CD14-positive monocyte (primary cell): Measurements from ENCODE around the gene TMEM132A. TPM values are rescaled to one million over a fixed set of nuclear protein-coding genes. Genes with fewer than 3 reads are reported as not detected.
A peak's percentile ranks its signal among the peaks of the same experiment; 100 is the strongest.

Experiments
- DNase-seq, 3 donors: peaks; one replicate each; pipeline ENCODE4 v3.0.0-alpha.2; 2011 to 2022
- H2AFZ ChIP-seq: 2 replicates; pipeline ENCODE4 v1.6.0; 2012; ENCODE audit warnings: mild to moderate bottlenecking, low read depth, low read length, inconsistent platforms; ENCODE audit not compliant: insufficient read depth, poor library complexity, severe bottlenecking
- H3K27ac ChIP-seq, 2 donors: 1 replicate in 1 of 2; 2 replicates in 1 of 2; pipeline ENCODE4 v1.5.1; 2012 to 2013; ENCODE audit warnings: low read length in 2 of 2, control low read depth in 1 of 2, inconsistent platforms in 1 of 2, low read depth in 1 of 2, mild to moderate bottlenecking in 1 of 2
- H3K27me3 ChIP-seq, 2 donors: one replicate each; pipeline versions ENCODE4 v1.6.0 to v1.6.1; 2011 to 2013; ENCODE audit warnings: low read length in 2 of 2; ENCODE audit not compliant: control insufficient read depth in 2 of 2, insufficient read depth in 2 of 2
- H3K36me3 ChIP-seq, 2 donors: replicated peaks in 1 of 2; 1 replicate in 1 of 2; 2 replicates in 1 of 2; pipeline versions ENCODE4 v1.5.1 to v1.6.1; 2012 to 2013; ENCODE audit warnings: low read length in 2 of 2, control low read depth in 1 of 2, inconsistent platforms in 1 of 2, mild to moderate bottlenecking in 1 of 2; ENCODE audit not compliant: insufficient read depth in 2 of 2, control insufficient read depth in 1 of 2
- H3K4me1 ChIP-seq, 2 donors: 1 replicate in 1 of 2; 2 replicates in 1 of 2; pipeline versions ENCODE4 v1.5.1 to v1.6.1; 2012 to 2013; ENCODE audit warnings: low read length in 2 of 2, control low read depth in 1 of 2, inconsistent platforms in 1 of 2, mild to moderate bottlenecking in 1 of 2, moderate library complexity in 1 of 2; ENCODE audit not compliant: insufficient read depth in 2 of 2, control insufficient read depth in 1 of 2
- H3K4me2 ChIP-seq: replicated peaks from 2 replicates; pipeline ENCODE3; 2012; ENCODE audit warnings: low read length, moderate library complexity, mild to moderate bottlenecking; ENCODE audit not compliant: poor library complexity, severe bottlenecking; ENCODE audit errors: extremely low read depth
- H3K4me3 ChIP-seq, 3 experiments: fragments of 200-600 bp in 1 of 3; sonication (generic) in 1 of 3; replicated peaks in 1 of 3; 1 replicate in 2 of 3; 2 replicates in 1 of 3; pipeline ENCODE4 v1.5.1; 2011 to 2013; ENCODE audit warnings: low read length in 3 of 3, mild to moderate bottlenecking in 3 of 3, control low read depth in 2 of 3, low read depth in 2 of 3, inconsistent platforms in 1 of 3, moderate library complexity in 1 of 3
- H3K79me2 ChIP-seq: 2 replicates; pipeline ENCODE4 v1.6.0; 2012; ENCODE audit warnings: mild to moderate bottlenecking, control low read depth, inconsistent platforms, low read length, moderate library complexity; ENCODE audit not compliant: insufficient read depth
- H3K9ac ChIP-seq: 2 replicates; pipeline ENCODE4 v1.6.0; 2017; ENCODE audit warnings: low read length, mild to moderate bottlenecking; ENCODE audit not compliant: insufficient read depth, poor library complexity, severe bottlenecking
- H3K9me3 ChIP-seq, 2 donors: replicated peaks in 1 of 2; 1 replicate in 1 of 2; 2 replicates in 1 of 2; pipeline versions ENCODE4 v1.5.1 to v1.6.1; 2012 to 2013; ENCODE audit warnings: low read length in 2 of 2, control low read depth in 1 of 2; ENCODE audit not compliant: control insufficient read depth in 1 of 2, insufficient read depth in 1 of 2
- H4K20me1 ChIP-seq: 2 replicates; pipeline ENCODE4 v1.6.0; 2012; ENCODE audit warnings: mild to moderate bottlenecking, low read length, control low read depth, moderate library complexity; ENCODE audit not compliant: insufficient read depth
- H3K27ac Mint-ChIP-seq, 7 donors: one replicate each; pipeline ENCODE4 v1.8.0; 2020; ENCODE audit warnings: mild to moderate bottlenecking in 7 of 7, mixed read lengths in 7 of 7, moderate library complexity in 6 of 7, inconsistent platforms in 2 of 7
- H3K27me3 Mint-ChIP-seq, 3 donors: one replicate each; pipeline ENCODE4 v1.8.0; 2021 to 2022; ENCODE audit warnings: low read depth in 3 of 3, mild to moderate bottlenecking in 3 of 3, mixed read lengths in 3 of 3, moderate library complexity in 3 of 3, inconsistent platforms in 1 of 3
- H3K36me3 Mint-ChIP-seq, 2 donors: one replicate each; pipeline ENCODE4 v1.8.0; 2020; ENCODE audit warnings: mixed read lengths in 2 of 2, inconsistent platforms in 1 of 2, mild to moderate bottlenecking in 1 of 2
- H3K4me1 Mint-ChIP-seq: one replicate; pipeline ENCODE4 v1.8.0; 2020; ENCODE audit warnings: mild to moderate bottlenecking, mixed read lengths
- H3K4me3 Mint-ChIP-seq, 2 donors: one replicate each; pipeline ENCODE4 v1.8.0; 2020; ENCODE audit warnings: mild to moderate bottlenecking in 2 of 2, mixed read lengths in 2 of 2, moderate library complexity in 1 of 2
- H3K9me3 Mint-ChIP-seq, 7 donors: one replicate each; pipeline ENCODE4 v1.8.0; 2020 to 2022; ENCODE audit warnings: mixed read lengths in 7 of 7, mild to moderate bottlenecking in 6 of 7, moderate library complexity in 6 of 7, inconsistent platforms in 2 of 7
- WGBS: methylation state at CpG from one replicate; pipeline ENCODE4 v1.1.5; 2013; ENCODE audit warnings: missing lambda C conversion rate; ENCODE audit not compliant: insufficient coverage; 5-methylcytosine and 5-hydroxymethylcytosine counted together
- intact Hi-C, 2 donors: fragments of 100-400 bp; cut with micrococcal nuclease; formaldehyde crosslinking; loops; one replicate each; pipeline versions ENCODE4 v1.15.0 to v1.15.1; 2023
- polyA plus RNA-seq, 3 donors: library from polyadenylated mRNA; depleted of rRNA in 1 of 3; unstranded in 2 of 3; stranded (reverse) in 1 of 3; fragments of 300-500 nt in 2 of 3; fragments of >200 nt in 1 of 3; fragmentation: Illumina TruSeq in 2 of 3; gene quantifications; 1 replicate in 2 of 3; 2 replicates in 1 of 3; pipeline ENCODE4 v1.2.3, GENCODE V29; 2012 to 2021
- TF ChIP-seq, protein P1 (sequence below): fragments of 200-600 bp; IDR thresholded peaks from one replicate; pipeline ENCODE4 v1.8.0; 2022; ENCODE audit warnings: antibody characterized with exemption, mild to moderate bottlenecking

Gene TMEM132A
- polyA plus RNA-seq, 3 donors, result 0.01 to 0.31 (median 0.21) TPM

DNA sequence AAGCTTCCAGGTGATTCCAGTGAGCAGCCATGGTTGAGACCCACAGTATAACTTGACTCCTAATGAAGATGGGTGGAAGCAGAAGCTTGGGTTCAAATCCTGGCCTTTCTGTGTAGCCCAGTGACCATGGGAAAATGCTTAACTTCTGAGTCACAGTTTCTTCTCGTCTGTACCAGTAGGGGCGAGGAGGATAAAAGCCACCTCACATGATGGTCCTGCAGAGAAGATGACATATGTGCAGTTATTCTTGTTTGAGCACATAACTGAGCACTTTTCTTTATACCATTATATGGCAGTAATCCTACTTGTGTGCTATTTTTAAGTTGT lies 5.4 kb upstream of the TMEM132A start:
- peaks cover 53% of the 10 kb centered on the region for H3K4me1 Mint-ChIP-seq
- no peak overlapping the region for H2AFZ ChIP-seq
- H3K79me2 ChIP-seq, result peaks cover 55% of the 10 kb centered on the region
- peak overlapping the region; percentile 57 for H3K4me2 ChIP-seq
- H3K36me3 ChIP-seq, result peaks cover 30 to 39% of the 10 kb centered on the region in 2 donors
- intact Hi-C loops, result loop anchor here in 1 of 2 donors (5.0 kb wide), 1 partner anchor 33 kb away; the partner anchor contains the start of gene SLC15A3
- peak in 1 of 3 donors; percentile 57 for DNase-seq
- H3K9ac ChIP-seq, result no peak overlapping the region
- H3K4me3 ChIP-seq, result peak overlapping the region in 1 of 3 experiments; percentile 37
- TF ChIP-seq, protein P1, sequence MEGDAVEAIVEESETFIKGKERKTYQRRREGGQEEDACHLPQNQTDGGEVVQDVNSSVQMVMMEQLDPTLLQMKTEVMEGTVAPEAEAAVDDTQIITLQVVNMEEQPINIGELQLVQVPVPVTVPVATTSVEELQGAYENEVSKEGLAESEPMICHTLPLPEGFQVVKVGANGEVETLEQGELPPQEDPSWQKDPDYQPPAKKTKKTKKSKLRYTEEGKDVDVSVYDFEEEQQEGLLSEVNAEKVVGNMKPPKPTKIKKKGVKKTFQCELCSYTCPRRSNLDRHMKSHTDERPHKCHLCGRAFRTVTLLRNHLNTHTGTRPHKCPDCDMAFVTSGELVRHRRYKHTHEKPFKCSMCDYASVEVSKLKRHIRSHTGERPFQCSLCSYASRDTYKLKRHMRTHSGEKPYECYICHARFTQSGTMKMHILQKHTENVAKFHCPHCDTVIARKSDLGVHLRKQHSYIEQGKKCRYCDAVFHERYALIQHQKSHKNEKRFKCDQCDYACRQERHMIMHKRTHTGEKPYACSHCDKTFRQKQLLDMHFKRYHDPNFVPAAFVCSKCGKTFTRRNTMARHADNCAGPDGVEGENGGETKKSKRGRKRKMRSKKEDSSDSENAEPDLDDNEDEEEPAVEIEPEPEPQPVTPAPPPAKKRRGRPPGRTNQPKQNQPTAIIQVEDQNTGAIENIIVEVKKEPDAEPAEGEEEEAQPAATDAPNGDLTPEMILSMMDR, result no peak
- H3K36me3 Mint-ChIP-seq, result peaks cover 42 to 49% of the 10 kb centered on the region in 2 donors
- no CpG with 5 or more reads among the region's 2 CpGs for WGBS
- peaks cover 0 to 3% (median 0%) of the 10 kb centered on the region in 7 donors for H3K9me3 Mint-ChIP-seq
- H4K20me1 ChIP-seq, result peaks cover 25% of the 10 kb centered on the region
- H3K27ac Mint-ChIP-seq, result peak overlapping the region; percentile 82 to 93 (median 91)
- H3K4me3 Mint-ChIP-seq, result peak overlapping the region in 1 of 2 donors; percentile 62
- H3K27me3 Mint-ChIP-seq, result peaks cover 9 to 16% (median 15%) of the 10 kb centered on the region in 3 donors
- peaks cover 59 to 60% of the 10 kb centered on the region in 2 donors for H3K4me1 ChIP-seq
- peaks cover 3 to 9% of the 10 kb centered on the region in 2 donors for H3K27me3 ChIP-seq
- no peaks in the 10 kb centered on the region for H3K9me3 ChIP-seq
- H3K27ac ChIP-seq, result peak overlapping the region in 1 of 2 donors; percentile 72

DNA sequence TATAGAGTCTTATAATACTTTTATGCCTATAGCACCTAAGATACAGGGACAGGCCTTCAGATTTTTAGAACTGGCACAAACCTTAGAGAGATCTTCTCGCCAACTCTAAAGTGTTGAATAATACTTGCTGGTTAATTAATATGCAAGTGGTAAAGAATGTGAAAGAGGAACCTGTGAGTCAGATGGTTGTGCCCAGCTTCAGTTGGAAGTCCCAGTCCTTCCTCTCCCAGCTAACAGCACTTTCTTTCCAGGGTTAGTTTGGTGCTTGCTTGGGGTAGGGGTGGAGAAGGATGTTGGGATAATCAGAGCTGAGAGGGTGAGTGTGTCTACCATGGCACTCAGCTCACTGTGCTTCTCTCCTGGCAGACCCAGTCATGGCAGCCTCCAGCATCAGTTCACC lies 4.9 kb upstream of the TMEM132A start:
- Histone ChIP-seq H3K36me3 (peaks cover 30 to 39% of the 10 kb centered on the region in 2 donors), H3K4me1 (peaks cover 59 to 61% of the 10 kb centered on the region in 2 donors), H3K4me2 (peak overlapping the region; percentile 57), H4K20me1 (peaks cover 25% of the 10 kb centered on the region), H3K27ac (peak overlapping the region; percentile 43 to 72), H3K79me2 (peaks cover 53% of the 10 kb centered on the region), H3K9me3 (no peaks in the 10 kb centered on the region), H3K4me3 (peak overlapping the region in 1 of 3 experiments; percentile 37), H3K27me3 (peaks cover 5 to 13% of the 10 kb centered on the region in 2 donors), H3K9ac (no peak overlapping the region), H2AFZ (no peak overlapping the region)
- Mint-ChIP-seq H3K4me1 (peaks cover 55% of the 10 kb centered on the region), H3K27me3 (peaks cover 12 to 20% (median 19%) of the 10 kb centered on the region in 3 donors), H3K4me3 (peak overlapping the region; percentile 27 to 62), H3K9me3 (peaks cover 0 to 5% (median 0%) of the 10 kb centered on the region in 7 donors), H3K36me3 (peaks cover 42 to 49% of the 10 kb centered on the region in 2 donors), H3K27ac (peak overlapping the region; percentile 83 to 93 (median 91))
- peak; percentile 54 to 88 (median 82) for DNase-seq
- no CpG with 5 or more reads among the region's 1 CpG for WGBS
- intact Hi-C loops, result loop anchor here in 1 of 2 donors (5.0 kb wide), 1 partner anchor 33 kb away; the partner anchor contains the start of gene SLC15A3
- TF ChIP-seq, protein P1, result no peak
